ENCODE measurements around the gene ADD2. TPM values are rescaled to one million over a fixed set of nuclear protein-coding genes. Genes with fewer than 3 reads are reported as not detected.

The ADD2 gene, protein sequence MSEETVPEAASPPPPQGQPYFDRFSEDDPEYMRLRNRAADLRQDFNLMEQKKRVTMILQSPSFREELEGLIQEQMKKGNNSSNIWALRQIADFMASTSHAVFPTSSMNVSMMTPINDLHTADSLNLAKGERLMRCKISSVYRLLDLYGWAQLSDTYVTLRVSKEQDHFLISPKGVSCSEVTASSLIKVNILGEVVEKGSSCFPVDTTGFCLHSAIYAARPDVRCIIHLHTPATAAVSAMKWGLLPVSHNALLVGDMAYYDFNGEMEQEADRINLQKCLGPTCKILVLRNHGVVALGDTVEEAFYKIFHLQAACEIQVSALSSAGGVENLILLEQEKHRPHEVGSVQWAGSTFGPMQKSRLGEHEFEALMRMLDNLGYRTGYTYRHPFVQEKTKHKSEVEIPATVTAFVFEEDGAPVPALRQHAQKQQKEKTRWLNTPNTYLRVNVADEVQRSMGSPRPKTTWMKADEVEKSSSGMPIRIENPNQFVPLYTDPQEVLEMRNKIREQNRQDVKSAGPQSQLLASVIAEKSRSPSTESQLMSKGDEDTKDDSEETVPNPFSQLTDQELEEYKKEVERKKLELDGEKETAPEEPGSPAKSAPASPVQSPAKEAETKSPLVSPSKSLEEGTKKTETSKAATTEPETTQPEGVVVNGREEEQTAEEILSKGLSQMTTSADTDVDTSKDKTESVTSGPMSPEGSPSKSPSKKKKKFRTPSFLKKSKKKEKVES
- total RNA-seq, result 1 to 10 TPM in 1 of 2 donors, under 1 TPM in 1; 0.41 to 1.6 TPM

DNA sequence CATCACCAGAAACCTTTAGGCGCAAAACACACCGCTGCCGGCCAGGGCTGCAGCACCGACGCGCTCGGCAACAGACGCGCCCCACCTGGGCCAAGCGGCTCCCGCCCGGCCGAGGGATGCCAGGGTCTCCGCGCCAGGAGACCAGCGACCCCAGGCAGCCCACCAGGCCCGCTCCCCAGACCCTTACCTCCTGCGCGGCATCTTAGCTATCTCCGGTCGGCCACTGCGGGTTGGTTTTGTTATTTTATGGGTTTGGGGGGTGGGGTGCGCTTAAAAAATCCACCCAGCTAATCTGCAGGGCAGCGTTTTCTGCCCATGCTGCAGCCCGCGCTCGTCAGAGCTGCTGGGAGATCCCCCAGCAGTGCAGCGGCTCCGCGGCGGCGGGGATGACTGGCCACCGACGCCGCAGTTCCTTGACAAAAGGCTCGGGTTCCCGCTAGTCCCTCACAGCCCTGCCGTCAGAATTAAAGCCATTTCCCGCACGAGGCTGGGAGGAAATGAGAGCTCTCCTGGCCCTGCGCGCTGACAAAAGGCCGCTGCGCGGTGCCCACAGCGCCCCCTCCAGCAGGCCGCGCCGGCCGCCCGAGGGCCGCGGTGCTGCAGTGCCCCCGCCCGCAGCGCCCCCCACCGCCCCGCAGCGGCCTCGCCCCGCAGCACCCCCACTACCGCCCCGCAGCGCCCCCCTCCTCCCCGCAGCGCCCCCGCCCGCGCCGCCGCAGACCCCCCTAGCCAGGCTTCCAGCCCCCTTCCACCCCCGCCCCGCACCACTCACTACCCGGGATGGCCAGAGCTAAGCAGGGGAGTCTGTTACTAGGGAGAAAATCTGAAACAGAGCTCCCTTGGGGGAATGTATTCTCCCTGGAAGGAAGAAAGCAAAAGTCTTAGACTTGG lies at the start of gene ADD2:
Gene ADD2 (minus strand): TSS at position 502 of the 891 bp plus-strand sequence. CDS start 61,792 bp downstream, outside the sequence.
- Histone ChIP-seq H3K36me3 (no peaks in the 10 kb centered on the region), H3K27me3 (replicated peaks; ENCODE audit: insufficient read depth) (peaks cover 10% of the 10 kb centered on the region), H3K4me3 (peak within 1 kb of the TSS; percentile 71), H3K4me1 (ENCODE audit: control insufficient read depth in 1 of 2, low read depth in 2 of 2) (peaks cover 15 to 16% of the 10 kb centered on the region in 2 donors), H3K27ac (no peak within 1 kb of the TSS), H3K9me3 (no peaks in the 10 kb centered on the region)
- DNase-seq (ENCODE audit: low spot score) (no peak), ATAC-seq (ENCODE audit: insufficient number of reproducible peaks, low FRiP score, low read depth) (no peak)
- TF ChIP-seq, protein P1, sequence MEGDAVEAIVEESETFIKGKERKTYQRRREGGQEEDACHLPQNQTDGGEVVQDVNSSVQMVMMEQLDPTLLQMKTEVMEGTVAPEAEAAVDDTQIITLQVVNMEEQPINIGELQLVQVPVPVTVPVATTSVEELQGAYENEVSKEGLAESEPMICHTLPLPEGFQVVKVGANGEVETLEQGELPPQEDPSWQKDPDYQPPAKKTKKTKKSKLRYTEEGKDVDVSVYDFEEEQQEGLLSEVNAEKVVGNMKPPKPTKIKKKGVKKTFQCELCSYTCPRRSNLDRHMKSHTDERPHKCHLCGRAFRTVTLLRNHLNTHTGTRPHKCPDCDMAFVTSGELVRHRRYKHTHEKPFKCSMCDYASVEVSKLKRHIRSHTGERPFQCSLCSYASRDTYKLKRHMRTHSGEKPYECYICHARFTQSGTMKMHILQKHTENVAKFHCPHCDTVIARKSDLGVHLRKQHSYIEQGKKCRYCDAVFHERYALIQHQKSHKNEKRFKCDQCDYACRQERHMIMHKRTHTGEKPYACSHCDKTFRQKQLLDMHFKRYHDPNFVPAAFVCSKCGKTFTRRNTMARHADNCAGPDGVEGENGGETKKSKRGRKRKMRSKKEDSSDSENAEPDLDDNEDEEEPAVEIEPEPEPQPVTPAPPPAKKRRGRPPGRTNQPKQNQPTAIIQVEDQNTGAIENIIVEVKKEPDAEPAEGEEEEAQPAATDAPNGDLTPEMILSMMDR (IDR thresholded peaks at IDR 0.05), result no peak

DNA sequence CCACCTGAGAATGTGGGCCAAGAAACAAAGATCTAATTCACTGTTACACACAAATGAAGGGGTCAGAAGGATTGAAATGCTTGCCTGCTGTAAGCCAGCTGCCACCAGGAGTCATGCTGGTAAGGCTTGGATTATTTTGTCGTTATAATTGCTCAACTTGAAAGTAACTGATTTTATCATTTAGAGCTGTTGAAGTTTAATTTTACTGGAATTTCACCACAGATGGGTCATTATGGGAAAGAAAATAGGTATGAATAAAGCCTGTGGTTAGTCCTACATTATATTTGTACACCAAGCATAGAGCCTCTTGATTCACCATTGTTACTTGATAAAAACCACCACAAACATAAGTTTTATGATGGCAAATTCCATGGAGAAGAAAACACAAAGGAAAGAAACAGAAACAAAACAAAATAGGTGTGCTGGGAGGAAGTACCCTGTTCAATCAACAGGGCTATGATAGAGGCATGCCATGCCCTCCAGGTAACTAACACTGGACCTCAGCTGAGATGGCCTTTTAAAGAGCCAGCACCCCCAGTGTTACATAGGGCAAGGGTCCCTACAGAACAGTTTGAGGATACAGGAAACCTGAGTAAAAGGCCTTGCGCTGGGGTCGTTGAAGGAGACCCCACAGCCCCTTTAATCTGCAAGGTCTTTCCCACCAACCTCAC lies 49.4 kb upstream of the ADD2 start:
- H3K9me3 ChIP-seq, result no peaks in the 10 kb centered on the region
- DNase-seq (ENCODE audit: low spot score) (no peak), ATAC-seq (ENCODE audit: insufficient number of reproducible peaks, low FRiP score, low read depth) (no peak)
- no peak overlapping the region for H3K27ac ChIP-seq
- TF ChIP-seq, protein P1 (IDR thresholded peaks at IDR 0.05), result no peak
- H3K4me3 ChIP-seq, result no peak overlapping the region
- H3K4me1 ChIP-seq (ENCODE audit: control insufficient read depth in 1 of 2, low read depth in 2 of 2), result no peaks in the 10 kb centered on the region
- H3K36me3 ChIP-seq, result no peaks in the 10 kb centered on the region
- no peaks in the 10 kb centered on the region for H3K27me3 ChIP-seq (replicated peaks; ENCODE audit: insufficient read depth)

DNA sequence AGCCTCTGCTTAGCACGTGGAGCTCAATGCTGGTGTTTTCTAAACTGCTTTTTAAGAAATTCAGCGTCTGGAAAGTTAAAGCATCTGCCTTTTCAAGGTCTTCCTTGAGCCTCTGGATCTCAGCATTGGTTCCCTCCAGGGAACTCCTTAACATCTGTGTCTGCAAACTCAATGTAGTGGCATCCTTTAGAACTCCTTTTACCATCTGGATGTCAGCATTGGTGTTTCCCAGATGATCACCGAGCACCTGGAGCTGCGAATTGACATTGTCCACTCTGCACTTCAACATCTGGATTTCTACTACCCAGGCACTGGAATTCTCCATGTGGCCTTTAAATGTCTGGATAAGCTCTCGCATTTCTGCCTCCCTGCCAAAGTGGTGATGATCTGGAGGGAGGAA lies 48.7 kb upstream of the ADD2 start:
- no peaks in the 10 kb centered on the region for H3K36me3 ChIP-seq
- DNase-seq (ENCODE audit: low spot score) (no peak), ATAC-seq (ENCODE audit: insufficient number of reproducible peaks, low FRiP score, low read depth) (no peak)
- no peak overlapping the region for H3K4me3 ChIP-seq
- TF ChIP-seq, protein P1 (IDR thresholded peaks at IDR 0.05), result no peak
- H3K27me3 ChIP-seq (replicated peaks; ENCODE audit: insufficient read depth), result no peaks in the 10 kb centered on the region
- H3K27ac ChIP-seq, result no peak overlapping the region
- no peaks in the 10 kb centered on the region for H3K9me3 ChIP-seq
- no peaks in the 10 kb centered on the region for H3K4me1 ChIP-seq (ENCODE audit: control insufficient read depth in 1 of 2, low read depth in 2 of 2)

DNA sequence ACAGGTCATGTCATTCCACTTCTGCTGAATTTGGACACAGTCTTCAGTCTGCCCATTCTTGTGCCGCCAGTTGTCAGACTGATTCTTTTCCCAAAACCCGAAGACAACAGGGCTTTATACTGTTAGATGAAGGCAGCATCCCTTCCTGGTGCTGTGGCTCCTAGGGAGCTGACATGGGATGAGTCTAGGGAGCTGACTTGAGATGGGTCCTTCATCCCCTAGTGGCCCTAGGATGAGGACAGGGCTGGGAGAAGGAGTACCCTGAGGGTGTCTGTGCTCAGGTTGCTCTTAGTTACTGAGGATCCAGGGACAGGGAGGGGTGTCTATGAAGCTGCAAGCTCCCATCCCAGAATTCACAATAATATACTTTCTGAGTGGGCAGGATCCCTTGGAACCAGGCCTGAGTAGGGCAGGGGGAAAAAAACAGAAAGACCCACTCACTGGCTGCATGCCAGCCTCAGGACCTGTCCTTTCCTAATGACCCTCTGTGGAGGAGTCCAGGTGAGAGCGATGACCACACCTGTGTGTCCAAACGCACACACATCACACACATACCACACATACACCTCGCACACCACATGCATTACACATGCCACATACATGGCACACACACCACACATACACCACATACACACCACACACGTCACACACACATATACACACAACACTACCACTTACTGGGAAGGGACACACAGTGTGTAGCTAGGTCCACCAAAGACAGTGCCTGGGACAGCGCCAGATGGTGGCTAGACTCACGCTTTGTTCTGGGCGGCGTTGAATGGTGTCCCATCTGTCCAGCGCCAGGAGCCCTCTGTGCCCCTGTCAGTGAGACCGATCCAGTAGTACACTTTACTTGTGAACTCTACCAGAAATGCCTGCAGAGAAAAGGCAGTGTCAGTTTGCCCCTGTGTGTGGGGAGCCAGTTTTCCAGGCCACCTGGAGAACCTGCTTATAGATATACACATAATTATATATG lies 41.3 kb upstream of the ADD2 start:
- no peak overlapping the region for H3K27ac ChIP-seq
- no peaks in the 10 kb centered on the region for H3K9me3 ChIP-seq
- no peak for ATAC-seq (ENCODE audit: insufficient number of reproducible peaks, low FRiP score, low read depth)
- no peak for DNase-seq (ENCODE audit: low spot score)
- TF ChIP-seq, protein P1 (IDR thresholded peaks at IDR 0.05), result no peak
- H3K27me3 ChIP-seq (replicated peaks; ENCODE audit: insufficient read depth), result no peaks in the 10 kb centered on the region
- no peaks in the 10 kb centered on the region for H3K4me1 ChIP-seq (ENCODE audit: control insufficient read depth in 1 of 2, low read depth in 2 of 2)
- no peak overlapping the region for H3K4me3 ChIP-seq
- no peaks in the 10 kb centered on the region for H3K36me3 ChIP-seq

All from thoracic aorta (tissue), 2 donors.